Lower lobe of right lung (tissue), 2 donors: ENCODE measurements around the gene SLC29A3. TPM values are rescaled to one million over a fixed set of nuclear protein-coding genes. Genes with fewer than 3 reads are reported as not detected.
"Not testable (repeated sequence)": the region's sequence is repeated elsewhere in the genome, so short reads cannot be mapped to it uniquely, and the experiment has no call there.

Experiments used
- ATAC-seq, 2 donors: fragments of 200-7000 bp; cut with Tn5 transposase; one replicate each; pipeline ENCODE4 v1.9.1; 2020 to 2022; ENCODE audit warnings: mild to moderate bottlenecking in 2 of 2, moderate library complexity in 2 of 2
- DNase-seq: peaks from one replicate; pipeline ENCODE4 v3.0.0-alpha.2; 2020
- H3K27ac ChIP-seq: fragments of 200-600 bp; one replicate; pipeline ENCODE4 v1.8.0; 2022
- H3K27me3 ChIP-seq: fragments of 200-600 bp; one replicate; pipeline ENCODE4 v1.8.0; 2022; ENCODE audit warnings: low read depth
- H3K36me3 ChIP-seq: fragments of 200-600 bp; one replicate; pipeline ENCODE4 v1.8.0; 2022; ENCODE audit warnings: mild to moderate bottlenecking
- H3K4me1 ChIP-seq: fragments of 200-600 bp; one replicate; pipeline ENCODE4 v1.8.0; 2022
- H3K4me3 ChIP-seq: fragments of 200-600 bp; one replicate; pipeline ENCODE4 v1.8.0; 2022; ENCODE audit warnings: mild to moderate bottlenecking
- H3K9me3 ChIP-seq: fragments of 200-600 bp; one replicate; pipeline ENCODE4 v1.8.0; 2022
- intact Hi-C: fragments of 100-400 bp; cut with DNase I; formaldehyde crosslinking; loops from one replicate; pipeline ENCODE4 v1.11.0; 2022
- total RNA-seq: library from RNA; stranded (reverse); fragmentation: NEBNext Ultra II Directional; extraction: Animal tissue kit (Norgen Biotek cat#: 25700); gene quantifications from one replicate; pipeline ENCODE4 v1.2.1, GENCODE V29; 2021
- TF ChIP-seq, protein P1 (sequence below): fragments of 200-600 bp; IDR thresholded peaks from one replicate; pipeline ENCODE4 v1.8.0; 2022; ENCODE audit warnings: antibody characterized with exemption, mild to moderate bottlenecking
- donor health status: DM: no; HTN: yes; CAD: no; lungs with severe emphysema.

The SLC29A3 gene
- total RNA-seq, 1 donor from 2014 or later: 13.2 TPM

DNA sequence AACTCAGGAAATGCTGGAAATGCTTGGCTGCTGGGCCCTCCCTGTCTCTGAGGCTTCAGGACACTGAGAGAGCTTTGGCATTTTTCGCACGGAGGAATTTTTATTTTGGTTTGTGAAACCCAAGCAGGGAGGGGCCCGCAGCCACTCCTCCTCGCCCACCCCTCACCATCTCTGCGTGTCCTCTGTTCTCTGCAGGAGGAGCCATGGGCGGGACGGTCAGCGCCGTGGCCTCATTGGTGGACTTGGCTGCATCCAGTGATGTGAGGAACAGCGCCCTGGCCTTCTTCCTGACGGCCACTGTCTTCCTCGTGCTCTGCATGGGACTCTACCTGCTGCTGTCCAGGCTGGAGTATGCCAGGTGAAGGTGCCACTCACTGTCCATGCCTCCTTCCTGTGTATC, 36.8 kb downstream of the SLC29A3 start:
- Histone ChIP-seq H3K4me1 (peaks cover 11% of the 10 kb centered on the region), H3K9me3 (no peaks in the 10 kb centered on the region), H3K27ac (no peak overlapping the region), H3K36me3 (peaks cover 56% of the 10 kb centered on the region), H3K27me3 (no peaks in the 10 kb centered on the region), H3K4me3 (no peak overlapping the region)
- ATAC-seq (no peak), DNase-seq (no peak)
- TF ChIP-seq, protein P1, sequence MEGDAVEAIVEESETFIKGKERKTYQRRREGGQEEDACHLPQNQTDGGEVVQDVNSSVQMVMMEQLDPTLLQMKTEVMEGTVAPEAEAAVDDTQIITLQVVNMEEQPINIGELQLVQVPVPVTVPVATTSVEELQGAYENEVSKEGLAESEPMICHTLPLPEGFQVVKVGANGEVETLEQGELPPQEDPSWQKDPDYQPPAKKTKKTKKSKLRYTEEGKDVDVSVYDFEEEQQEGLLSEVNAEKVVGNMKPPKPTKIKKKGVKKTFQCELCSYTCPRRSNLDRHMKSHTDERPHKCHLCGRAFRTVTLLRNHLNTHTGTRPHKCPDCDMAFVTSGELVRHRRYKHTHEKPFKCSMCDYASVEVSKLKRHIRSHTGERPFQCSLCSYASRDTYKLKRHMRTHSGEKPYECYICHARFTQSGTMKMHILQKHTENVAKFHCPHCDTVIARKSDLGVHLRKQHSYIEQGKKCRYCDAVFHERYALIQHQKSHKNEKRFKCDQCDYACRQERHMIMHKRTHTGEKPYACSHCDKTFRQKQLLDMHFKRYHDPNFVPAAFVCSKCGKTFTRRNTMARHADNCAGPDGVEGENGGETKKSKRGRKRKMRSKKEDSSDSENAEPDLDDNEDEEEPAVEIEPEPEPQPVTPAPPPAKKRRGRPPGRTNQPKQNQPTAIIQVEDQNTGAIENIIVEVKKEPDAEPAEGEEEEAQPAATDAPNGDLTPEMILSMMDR: no peak
- intact Hi-C loops: no loop called here

DNA sequence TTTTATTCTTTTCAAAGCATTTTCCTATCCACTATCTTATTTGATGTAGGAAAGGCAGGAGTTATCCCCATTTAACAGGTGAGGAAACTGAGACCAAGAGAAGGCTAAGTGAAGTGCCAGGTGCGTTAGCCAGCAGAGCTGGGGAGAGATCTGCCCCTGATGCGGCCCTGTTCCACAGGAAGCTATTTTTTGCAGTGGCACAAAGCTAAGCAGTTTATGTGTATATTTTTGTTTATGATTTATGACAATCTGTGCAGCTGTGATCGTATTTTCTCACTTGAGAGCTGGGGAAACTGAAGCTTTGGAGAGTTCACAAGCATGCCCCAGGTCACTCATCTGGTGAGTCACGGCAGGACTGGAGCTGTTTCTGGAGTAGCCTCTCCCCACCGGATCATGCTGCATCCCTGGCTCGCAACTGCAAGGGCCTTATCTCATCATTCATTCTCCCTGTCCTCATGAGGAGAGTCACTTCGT, 38.8 kb downstream of the SLC29A3 start:
- no peak overlapping the region for H3K27ac ChIP-seq
- H3K27me3 ChIP-seq: no peaks in the 10 kb centered on the region
- peaks cover 60% of the 10 kb centered on the region for H3K36me3 ChIP-seq
- no peak for ATAC-seq
- intact Hi-C loops: no loop called here
- no peak overlapping the region for H3K4me3 ChIP-seq
- H3K9me3 ChIP-seq: no peaks in the 10 kb centered on the region
- peak; percentile 13 for DNase-seq
- TF ChIP-seq, protein P1: no peak
- H3K4me1 ChIP-seq: peaks cover 11% of the 10 kb centered on the region

DNA sequence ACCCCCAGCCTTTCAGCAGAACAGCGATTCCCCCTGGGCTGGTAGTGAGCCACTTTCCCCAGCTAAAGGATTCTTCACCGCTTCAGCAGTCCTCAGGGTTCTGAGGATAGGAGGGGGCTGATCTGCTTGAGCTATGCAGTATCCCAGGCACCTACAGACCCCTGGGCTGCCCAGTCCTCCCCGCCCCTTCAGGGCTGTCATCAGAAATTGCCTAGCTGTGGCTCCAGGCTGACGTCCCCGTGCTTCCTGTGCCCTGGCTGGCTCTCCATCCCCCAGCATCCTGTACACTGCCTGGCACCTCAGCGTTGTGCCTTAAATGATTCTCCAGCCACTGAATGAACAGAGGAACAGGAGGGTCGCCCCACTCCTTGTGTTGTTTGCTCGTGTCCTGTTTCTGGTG, 39.2 kb downstream of the SLC29A3 start:
- H3K27me3 ChIP-seq: no peaks in the 10 kb centered on the region
- no peaks in the 10 kb centered on the region for H3K9me3 ChIP-seq
- intact Hi-C loops: no loop called here
- peaks cover 11% of the 10 kb centered on the region for H3K4me1 ChIP-seq
- TF ChIP-seq, protein P1: no peak
- ATAC-seq (no peak), DNase-seq (no peak)
- H3K36me3 ChIP-seq: peaks cover 57% of the 10 kb centered on the region
- no peak overlapping the region for H3K27ac ChIP-seq
- no peak overlapping the region for H3K4me3 ChIP-seq

DNA sequence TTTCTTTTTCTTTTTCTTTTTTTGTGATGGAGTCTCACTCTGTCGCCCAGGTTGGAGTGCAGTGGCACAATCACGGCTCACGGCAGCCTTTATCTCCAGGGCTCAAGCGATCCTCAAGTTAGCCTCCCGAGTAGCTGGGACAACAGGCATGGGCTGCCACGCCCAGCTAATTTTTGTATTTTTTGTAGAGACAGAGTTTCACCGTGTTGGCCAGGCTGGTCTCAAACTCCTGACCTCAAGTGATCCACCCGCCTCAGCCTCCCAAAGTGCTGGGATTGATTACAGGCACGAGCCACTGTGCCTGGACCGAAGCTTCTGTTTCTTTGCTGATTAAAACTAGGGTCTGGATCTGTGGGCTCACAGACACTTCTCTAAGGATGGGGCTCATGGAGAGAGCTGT, 39.8 kb downstream of the SLC29A3 start:
- H3K27ac ChIP-seq: peak overlapping the region; percentile 25
- ATAC-seq, H3K27me3 ChIP-seq, DNase-seq, H3K9me3 ChIP-seq, H3K4me3 ChIP-seq, intact Hi-C loops: not testable (repeated sequence)
- H3K36me3 ChIP-seq: peaks cover 51% of the 10 kb centered on the region
- H3K4me1 ChIP-seq: peaks cover 11% of the 10 kb centered on the region

DNA sequence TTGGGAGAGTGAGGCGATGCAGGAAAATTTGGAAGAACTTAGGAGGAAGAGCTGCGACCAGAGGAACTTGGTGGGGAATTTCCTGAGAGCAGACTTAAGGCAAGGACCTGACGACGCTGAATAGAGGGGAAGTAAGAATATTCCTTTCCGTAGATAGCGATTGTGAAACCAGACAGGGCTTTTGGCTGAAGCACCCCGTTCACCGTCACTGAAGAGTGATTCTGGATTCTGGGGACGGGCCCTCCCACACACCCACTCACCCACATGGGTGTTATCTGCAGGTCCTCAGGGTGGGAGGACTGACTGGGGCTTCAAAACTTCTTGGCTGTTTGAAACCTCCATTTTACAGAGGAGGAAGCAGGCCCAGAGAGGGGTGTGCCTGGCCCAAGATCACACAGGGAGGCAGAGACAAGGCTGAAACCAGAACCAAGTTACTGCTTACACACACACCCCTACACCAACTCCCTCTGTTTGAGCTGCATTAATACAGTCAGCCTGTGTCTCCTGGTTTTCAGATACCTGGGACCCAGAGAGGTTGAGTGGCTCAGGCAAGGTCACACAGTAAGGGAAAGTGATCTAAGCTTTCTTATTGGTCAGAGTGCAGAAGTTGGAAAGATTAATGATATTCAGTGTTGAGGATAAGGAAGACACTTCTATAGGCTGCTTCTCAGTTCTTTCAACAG, 40.4 kb downstream of the SLC29A3 start:
- TF ChIP-seq, protein P1: no peak
- DNase-seq (peak; percentile 60), ATAC-seq (peak; percentile 59 to 67)
- H3K4me3 ChIP-seq: no peak overlapping the region
- H3K36me3 ChIP-seq: peaks cover 46% of the 10 kb centered on the region
- peaks cover 11% of the 10 kb centered on the region for H3K4me1 ChIP-seq
- intact Hi-C loops: no loop called here
- no peaks in the 10 kb centered on the region for H3K9me3 ChIP-seq
- peak overlapping the region; percentile 25 for H3K27ac ChIP-seq
- no peaks in the 10 kb centered on the region for H3K27me3 ChIP-seq

GRCh38 chr10:71360735-71361134, 41.7 kb downstream of the SLC29A3 start:
- no peaks in the 10 kb centered on the region for H3K27me3 ChIP-seq
- intact Hi-C loops: no loop called here
- no peak overlapping the region for H3K4me3 ChIP-seq
- ATAC-seq: no peak
- peaks cover 11% of the 10 kb centered on the region for H3K4me1 ChIP-seq
- H3K9me3 ChIP-seq: no peaks in the 10 kb centered on the region
- DNase-seq: no peak
- no peak overlapping the region for H3K27ac ChIP-seq
- TF ChIP-seq, protein P1: no peak
- H3K36me3 ChIP-seq: peaks cover 42% of the 10 kb centered on the region
